ENCODE results near the gene MED19. TPM values are rescaled to one million over a fixed set of nuclear protein-coding genes. Genes with fewer than 3 reads are reported as not detected.
"Not testable (repeated sequence)": the region's sequence is repeated elsewhere in the genome, so short reads cannot be mapped to it uniquely, and the experiment has no call there.

The MED19 gene
- total and polyA plus RNA-seq, 2 donors, result 13.3 to 19.4 TPM

DNA sequence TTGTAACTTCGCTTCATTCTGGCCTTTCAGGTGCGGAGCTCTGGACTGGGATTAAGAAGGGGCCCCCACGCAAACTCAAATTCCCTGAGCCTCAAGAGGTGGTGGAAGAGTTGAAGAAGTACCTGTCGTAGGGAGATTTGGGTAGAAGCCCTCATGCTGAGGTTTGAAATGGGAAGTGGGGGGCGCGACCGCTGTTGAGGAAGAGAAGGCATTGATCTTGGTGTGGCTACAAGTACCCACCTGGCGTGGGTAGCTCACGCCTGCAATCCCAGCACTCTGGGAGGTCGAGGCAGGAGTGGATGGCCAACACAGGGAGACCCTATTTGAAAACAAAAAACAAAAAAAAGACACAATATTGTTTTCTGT, 30.1 kb upstream of the MED19 start:
- WGBS, result 0% methylated on average over 10 of the region's 10 CpGs
- Histone ChIP-seq H3K27me3 (ENCODE audit: control insufficient read depth in 2 of 2, insufficient read depth in 1 of 2, low read length in 1 of 2) (no peaks in the 10 kb centered on the region), H3K4me3 (ENCODE audit: low read length in 2 of 2) (peak overlapping the region; percentile 79 to 88), H3K27ac (ENCODE audit: low read depth in 1 of 2, low read length in 1 of 2) (peak overlapping the region; percentile 93 to 98), H3K4me1 (ENCODE audit: control insufficient read depth in 2 of 2, insufficient read depth in 2 of 2, low read length in 2 of 2) (peaks cover 9% of the 10 kb centered on the region in 2 donors), H3K36me3 (ENCODE audit: control insufficient read depth in 2 of 2, insufficient read depth in 2 of 2, low read length in 1 of 2) (peaks cover 44 to 66% of the 10 kb centered on the region in 2 donors), H3K9me3 (ENCODE audit: control insufficient read depth in 2 of 2, insufficient read depth in 1 of 2, low read length in 1 of 2) (no peaks in the 10 kb centered on the region)
- DNase-seq (ENCODE audit: low read depth in 6 of 9, low spot score in 9 of 9), result no peak

DNA sequence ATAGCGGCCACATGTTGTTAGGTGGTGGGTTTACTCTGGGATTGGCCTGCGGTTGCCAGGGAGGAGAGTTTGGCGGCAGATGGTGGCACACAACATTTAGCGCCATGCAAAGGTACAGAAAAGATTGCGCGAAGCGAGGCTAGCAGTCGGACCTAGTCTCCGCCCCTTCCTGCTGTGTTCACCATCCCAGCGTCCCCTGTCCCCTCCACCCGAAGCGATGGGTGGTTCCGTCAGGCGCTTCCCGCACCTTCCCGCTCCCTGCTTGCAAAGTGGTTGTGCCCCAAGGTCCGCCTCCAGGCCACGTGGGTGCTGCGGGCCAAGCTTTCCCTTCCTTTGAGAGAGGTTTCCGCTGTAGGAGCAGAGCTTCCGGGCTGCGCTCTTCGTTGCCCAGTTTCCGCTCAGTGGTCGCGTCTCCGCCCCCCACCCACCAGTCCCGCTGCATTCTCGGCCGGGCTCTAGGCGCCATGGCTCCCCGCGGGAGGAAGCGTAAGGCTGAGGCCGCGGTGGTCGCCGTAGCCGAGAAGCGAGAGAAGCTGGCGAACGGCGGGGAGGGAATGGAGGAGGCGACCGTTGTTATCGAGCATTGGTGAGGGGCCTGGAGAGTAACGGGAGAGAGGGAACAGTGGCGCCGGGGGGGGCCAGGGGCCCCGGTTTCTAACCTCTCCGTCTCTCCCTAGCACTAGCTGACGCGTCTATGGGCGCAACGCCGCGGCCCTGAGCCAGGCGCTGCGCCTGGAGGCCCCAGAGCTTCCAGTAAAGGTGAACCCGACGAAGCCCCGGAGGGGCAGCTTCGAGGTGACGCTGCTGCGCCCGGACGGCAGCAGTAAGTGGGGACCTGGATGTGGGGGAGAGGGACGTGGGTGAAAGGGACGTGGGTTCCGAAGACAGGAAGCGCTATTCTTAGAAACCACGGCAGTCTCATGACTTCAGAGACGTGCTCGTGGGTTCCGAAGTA, 29.4 kb upstream of the MED19 start, which contains the start of gene SELENOH:
TSS of gene SELENOH (plus strand) at position 360 of the 955 bp plus-strand sequence. CDS start at position 465, 105 bp downstream.
- Histone ChIP-seq H3K36me3 (ENCODE audit: control insufficient read depth in 2 of 2, insufficient read depth in 2 of 2, low read length in 1 of 2) (peaks cover 43 to 60% of the 10 kb centered on the region in 2 donors), H3K4me3 (ENCODE audit: low read length in 2 of 2) (peak within 1 kb of the TSS; percentile 79 to 88), H3K27ac (ENCODE audit: low read depth in 1 of 2, low read length in 1 of 2) (peak within 1 kb of the TSS; percentile 93 to 98), H3K27me3 (ENCODE audit: control insufficient read depth in 2 of 2, insufficient read depth in 1 of 2, low read length in 1 of 2) (no peaks in the 10 kb centered on the region), H3K4me1 (ENCODE audit: control insufficient read depth in 2 of 2, insufficient read depth in 2 of 2, low read length in 2 of 2) (peaks cover 9% of the 10 kb centered on the region in 2 donors), H3K9me3 (ENCODE audit: control insufficient read depth in 2 of 2, insufficient read depth in 1 of 2, low read length in 1 of 2) (no peaks in the 10 kb centered on the region)
- DNase-seq (ENCODE audit: low read depth in 6 of 9, low spot score in 9 of 9), result peak; percentile 74 to 95 (median 85)
- WGBS, result under 1% methylated on average over 75 of the region's 75 CpGs

DNA sequence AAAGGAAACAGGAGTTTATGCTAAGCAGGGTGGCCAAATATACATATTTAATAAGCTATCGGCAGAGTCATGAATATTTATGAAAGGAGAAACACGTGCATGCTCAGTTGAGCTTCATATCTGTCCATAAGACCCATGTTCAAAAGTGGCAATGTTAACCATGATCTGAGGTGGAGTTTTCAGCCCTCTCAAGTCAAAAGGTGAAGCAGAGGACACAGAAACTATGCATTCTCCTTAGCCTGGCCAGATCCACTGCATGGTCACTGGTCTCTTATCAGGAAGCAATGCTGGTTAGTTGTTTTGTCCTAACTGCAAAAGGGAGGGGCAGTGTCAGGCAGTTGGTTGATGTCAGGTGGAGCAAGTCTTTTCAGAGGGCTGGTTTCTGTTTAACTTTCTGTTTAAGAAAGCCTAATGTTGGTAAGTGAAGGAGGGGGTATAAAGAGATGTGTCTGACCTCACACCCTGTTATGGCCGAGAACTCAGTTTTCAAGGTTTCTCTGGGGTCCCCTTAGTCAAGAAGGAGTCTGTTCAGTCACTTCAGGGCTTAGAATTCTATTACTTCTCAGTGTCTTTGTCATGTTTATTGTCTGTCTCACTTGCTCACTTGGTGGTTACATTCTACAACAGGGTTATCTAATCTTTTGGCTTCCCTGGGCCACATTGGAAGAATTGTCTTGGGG, 23.7 kb upstream of the MED19 start:
- Histone ChIP-seq H3K27me3 (ENCODE audit: control insufficient read depth in 2 of 2, insufficient read depth in 1 of 2, low read length in 1 of 2) (no peaks in the 10 kb centered on the region), H3K36me3 (ENCODE audit: control insufficient read depth in 2 of 2, insufficient read depth in 2 of 2, low read length in 1 of 2) (peaks cover 19 to 39% of the 10 kb centered on the region in 2 donors), H3K4me3 (ENCODE audit: low read length in 2 of 2) (no peak overlapping the region), H3K27ac (ENCODE audit: low read depth in 1 of 2, low read length in 1 of 2) (no peak overlapping the region), H3K9me3 (ENCODE audit: control insufficient read depth in 2 of 2, insufficient read depth in 1 of 2, low read length in 1 of 2) (no peaks in the 10 kb centered on the region), H3K4me1 (ENCODE audit: control insufficient read depth in 2 of 2, insufficient read depth in 2 of 2, low read length in 2 of 2) (peaks cover 0 to 1% of the 10 kb centered on the region in 2 donors)
- no peak for DNase-seq (ENCODE audit: low read depth in 6 of 9, low spot score in 9 of 9)
- WGBS, result 94% methylated on average over 3 of the region's 3 CpGs

DNA sequence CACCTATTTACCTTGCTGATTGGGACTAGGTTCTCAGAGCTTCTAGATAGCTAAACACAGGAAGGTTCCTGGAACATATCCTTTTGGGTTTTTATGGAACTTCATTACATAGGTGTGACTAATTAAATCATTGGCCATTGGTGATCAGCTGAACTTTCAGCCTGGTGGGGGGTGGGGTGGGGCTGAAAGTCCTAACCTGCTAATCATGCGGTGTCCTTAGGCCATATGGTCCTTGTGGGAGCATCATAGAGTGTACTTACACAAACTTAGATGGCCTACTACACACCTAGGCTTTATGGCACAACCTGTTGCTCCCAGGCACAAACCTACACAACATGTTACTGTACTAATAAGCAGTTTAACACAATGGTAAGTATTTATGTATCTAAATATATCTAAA, 20.6 kb upstream of the MED19 start:
- DNase-seq (ENCODE audit: low read depth in 6 of 9, low spot score in 9 of 9), result no peak
- 97% methylated on average over 1 of the region's 1 CpG for WGBS
- no peaks in the 10 kb centered on the region for H3K4me1 ChIP-seq (ENCODE audit: control insufficient read depth in 2 of 2, insufficient read depth in 2 of 2, low read length in 2 of 2)
- no peaks in the 10 kb centered on the region for H3K27me3 ChIP-seq (ENCODE audit: control insufficient read depth in 2 of 2, insufficient read depth in 1 of 2, low read length in 1 of 2)
- peaks cover 8 to 21% of the 10 kb centered on the region in 2 donors for H3K36me3 ChIP-seq (ENCODE audit: control insufficient read depth in 2 of 2, insufficient read depth in 2 of 2, low read length in 1 of 2)
- no peak overlapping the region for H3K27ac ChIP-seq (ENCODE audit: low read depth in 1 of 2, low read length in 1 of 2)
- H3K4me3 ChIP-seq (ENCODE audit: low read length in 2 of 2), result no peak overlapping the region
- H3K9me3 ChIP-seq (ENCODE audit: control insufficient read depth in 2 of 2, insufficient read depth in 1 of 2, low read length in 1 of 2), result no peaks in the 10 kb centered on the region

DNA sequence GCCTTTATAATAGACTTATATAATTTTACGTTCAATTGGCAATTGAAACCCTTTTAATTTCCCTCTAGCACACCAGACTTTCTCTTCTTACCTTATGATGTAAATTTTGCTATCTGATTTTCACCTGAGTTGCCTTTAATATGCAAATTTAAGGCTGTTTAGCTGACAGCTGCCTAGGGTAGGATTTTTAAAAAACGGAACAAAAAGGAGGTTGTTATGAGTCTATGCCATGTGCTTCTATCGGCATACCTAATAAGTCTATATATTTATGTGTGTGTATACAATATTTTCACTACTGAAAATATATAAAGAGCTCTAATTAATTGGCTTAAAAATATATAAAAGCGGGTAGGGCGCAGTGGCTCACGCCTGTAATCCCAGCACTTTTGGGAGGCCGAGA, 17.5 kb upstream of the MED19 start:
- no peak for DNase-seq (ENCODE audit: low read depth in 6 of 9, low spot score in 9 of 9)
- Histone ChIP-seq H3K36me3 (ENCODE audit: control insufficient read depth in 2 of 2, insufficient read depth in 2 of 2, low read length in 1 of 2) (peaks cover 0 to 8% of the 10 kb centered on the region in 2 donors), H3K4me1 (ENCODE audit: control insufficient read depth in 2 of 2, insufficient read depth in 2 of 2, low read length in 2 of 2) (no peaks in the 10 kb centered on the region), H3K27me3 (ENCODE audit: control insufficient read depth in 2 of 2, insufficient read depth in 1 of 2, low read length in 1 of 2) (no peaks in the 10 kb centered on the region), H3K27ac (ENCODE audit: low read depth in 1 of 2, low read length in 1 of 2) (no peak overlapping the region), H3K4me3 (ENCODE audit: low read length in 2 of 2) (no peak overlapping the region), H3K9me3 (ENCODE audit: control insufficient read depth in 2 of 2, insufficient read depth in 1 of 2, low read length in 1 of 2) (no peaks in the 10 kb centered on the region)
- 98% methylated on average over 7 of the region's 7 CpGs for WGBS

DNA sequence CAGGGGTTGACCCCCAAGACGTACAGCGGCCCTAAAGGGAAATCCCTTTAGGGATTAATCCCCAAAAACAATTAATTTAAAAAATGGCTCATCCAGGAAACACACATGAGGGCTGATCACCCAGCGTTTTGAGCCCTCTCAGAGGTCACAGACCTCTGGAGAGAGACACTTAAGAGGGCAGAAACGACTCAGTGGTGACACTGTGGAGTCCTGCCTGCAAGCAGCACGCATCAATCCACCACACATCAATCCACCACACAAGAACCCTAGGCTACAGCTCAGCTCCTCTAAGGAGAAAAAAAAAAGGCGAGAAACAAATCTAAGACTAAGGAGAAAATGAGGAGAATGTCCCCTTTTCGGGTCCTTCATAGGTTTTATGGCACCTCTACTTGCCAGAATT, 16.8 kb upstream of the MED19 start:
- Histone ChIP-seq H3K27ac (ENCODE audit: low read depth in 1 of 2, low read length in 1 of 2) (no peak overlapping the region), H3K9me3 (ENCODE audit: control insufficient read depth in 2 of 2, insufficient read depth in 1 of 2, low read length in 1 of 2) (no peaks in the 10 kb centered on the region), H3K4me1 (ENCODE audit: control insufficient read depth in 2 of 2, insufficient read depth in 2 of 2, low read length in 2 of 2) (no peaks in the 10 kb centered on the region), H3K27me3 (ENCODE audit: control insufficient read depth in 2 of 2, insufficient read depth in 1 of 2, low read length in 1 of 2) (no peaks in the 10 kb centered on the region), H3K36me3 (ENCODE audit: control insufficient read depth in 2 of 2, insufficient read depth in 2 of 2, low read length in 1 of 2) (peaks cover 0 to 8% of the 10 kb centered on the region in 2 donors), H3K4me3 (ENCODE audit: low read length in 2 of 2) (no peak overlapping the region)
- WGBS, result 92% methylated on average over 7 of the region's 7 CpGs
- no peak for DNase-seq (ENCODE audit: low read depth in 6 of 9, low spot score in 9 of 9)

DNA sequence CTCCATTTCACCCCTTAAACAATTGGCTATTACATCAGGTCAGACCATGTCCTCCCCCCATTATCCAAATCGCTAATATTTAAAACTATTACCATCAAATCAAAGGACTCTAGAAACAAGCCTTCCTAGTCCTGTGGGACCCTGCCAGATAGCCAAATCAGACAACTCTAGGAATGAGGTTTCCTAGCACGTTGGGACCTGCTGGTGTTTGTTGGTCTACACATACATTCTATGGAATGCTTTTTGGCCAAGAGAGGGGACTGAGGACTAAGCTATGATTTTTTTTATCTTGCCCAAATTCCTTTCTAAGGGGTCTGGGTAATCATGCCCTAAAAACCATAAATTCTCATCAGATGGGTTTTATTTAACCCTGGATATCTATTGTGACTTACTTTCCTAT, 15.2 kb upstream of the MED19 start:
- whole genome bisulfite sequencing, result 93% methylated on average over 2 of the region's 2 CpGs
- Histone ChIP-seq H3K9me3 (ENCODE audit: control insufficient read depth in 2 of 2, insufficient read depth in 1 of 2, low read length in 1 of 2) (no peaks in the 10 kb centered on the region), H3K4me1 (ENCODE audit: control insufficient read depth in 2 of 2, insufficient read depth in 2 of 2, low read length in 2 of 2) (no peaks in the 10 kb centered on the region), H3K4me3 (ENCODE audit: low read length in 2 of 2) (no peak overlapping the region), H3K27me3 (ENCODE audit: control insufficient read depth in 2 of 2, insufficient read depth in 1 of 2, low read length in 1 of 2) (no peaks in the 10 kb centered on the region), H3K36me3 (ENCODE audit: control insufficient read depth in 2 of 2, insufficient read depth in 2 of 2, low read length in 1 of 2) (peaks cover 0 to 13% of the 10 kb centered on the region in 2 donors), H3K27ac (ENCODE audit: low read depth in 1 of 2, low read length in 1 of 2) (no peak overlapping the region)
- no peak for DNase-seq (ENCODE audit: low read depth in 6 of 9, low spot score in 9 of 9)

DNA sequence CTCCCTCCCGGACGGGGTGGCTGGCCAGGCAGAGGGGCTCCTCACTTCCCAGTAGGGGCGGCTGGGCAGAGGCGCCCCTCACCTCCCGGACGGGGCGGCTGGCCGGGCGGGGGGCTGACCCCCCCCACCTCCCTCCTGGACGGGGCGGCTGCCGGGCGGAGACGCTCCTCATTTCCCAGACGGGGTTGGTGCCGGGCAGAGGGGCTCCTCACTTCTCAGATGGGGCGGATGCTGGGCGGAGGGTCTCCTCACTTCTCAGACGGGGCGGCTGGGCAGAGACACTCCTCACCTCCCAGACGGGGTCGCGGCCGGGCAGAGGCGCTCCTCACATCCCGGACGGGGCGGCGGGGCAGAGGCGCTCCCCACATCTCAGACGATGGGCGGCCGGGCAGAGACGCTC, 4.7 kb upstream of the MED19 start:
- Histone ChIP-seq H3K36me3 (ENCODE audit: control insufficient read depth in 2 of 2, insufficient read depth in 2 of 2, low read length in 1 of 2) (peaks cover 5 to 24% of the 10 kb centered on the region in 2 donors), H3K4me1 (ENCODE audit: control insufficient read depth in 2 of 2, insufficient read depth in 2 of 2, low read length in 2 of 2) (peaks cover 11 to 14% of the 10 kb centered on the region in 2 donors)
- H3K27me3 ChIP-seq (ENCODE audit: control insufficient read depth in 2 of 2, insufficient read depth in 1 of 2, low read length in 1 of 2); H3K27ac ChIP-seq (ENCODE audit: low read depth in 1 of 2, low read length in 1 of 2); H3K4me3 ChIP-seq (ENCODE audit: low read length in 2 of 2); H3K9me3 ChIP-seq (ENCODE audit: control insufficient read depth in 2 of 2, insufficient read depth in 1 of 2, low read length in 1 of 2); DNase-seq (ENCODE audit: low read depth in 6 of 9, low spot score in 9 of 9): not testable (repeated sequence)
- WGBS, result 97% methylated on average over 25 of the region's 34 CpGs

DNA sequence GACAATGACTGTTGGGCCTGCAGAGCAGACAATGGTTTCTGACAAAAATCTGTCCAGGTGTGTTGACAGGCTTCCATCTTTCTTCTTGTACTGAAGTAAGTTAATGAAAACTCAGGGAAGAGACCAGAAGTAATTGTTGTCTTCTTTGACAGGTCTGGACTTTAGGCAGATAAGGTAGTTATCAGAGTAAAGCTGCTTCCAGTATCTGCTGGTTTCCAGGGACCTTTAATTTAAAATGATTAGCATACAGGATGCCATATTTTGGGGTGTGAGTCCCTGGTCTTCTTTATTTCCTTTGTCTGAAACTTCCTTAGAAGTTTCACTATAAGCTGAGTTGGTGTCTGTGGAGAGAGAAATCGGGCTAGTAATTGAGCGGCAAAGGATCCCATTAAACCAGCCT, 1.8 kb upstream of the MED19 start:
- Histone ChIP-seq H3K9me3 (ENCODE audit: control insufficient read depth in 2 of 2, insufficient read depth in 1 of 2, low read length in 1 of 2) (no peaks in the 10 kb centered on the region), H3K27ac (ENCODE audit: low read depth in 1 of 2, low read length in 1 of 2) (no peak overlapping the region), H3K27me3 (ENCODE audit: control insufficient read depth in 2 of 2, insufficient read depth in 1 of 2, low read length in 1 of 2) (no peaks in the 10 kb centered on the region), H3K4me1 (ENCODE audit: control insufficient read depth in 2 of 2, insufficient read depth in 2 of 2, low read length in 2 of 2) (peaks cover 18 to 19% of the 10 kb centered on the region in 2 donors), H3K36me3 (ENCODE audit: control insufficient read depth in 2 of 2, insufficient read depth in 2 of 2, low read length in 1 of 2) (peaks cover 5% of the 10 kb centered on the region in 2 donors), H3K4me3 (ENCODE audit: low read length in 2 of 2) (peak overlapping the region in 1 of 2 donors; percentile 73)
- 99% methylated on average over 2 of the region's 2 CpGs for WGBS
- DNase-seq (ENCODE audit: low read depth in 6 of 9, low spot score in 9 of 9), result no peak

Data from thymus (tissue), 11 donors.